Loucy (cell line): ENCODE results near the gene GFRA1.

Experiments
- H2AFZ ChIP-seq: fragments of 200-600 bp; sonication (generic); 2 replicates; pipeline ENCODE4 v1.6.0; 2016; ENCODE audit warnings: antibody characterized with exemption, mild to moderate bottlenecking, low read length, moderate library complexity
- H3F3A ChIP-seq: fragments of 200-600 bp; 2 replicates; pipeline ENCODE4 v1.6.0; 2016; ENCODE audit warnings: antibody characterized with exemption, low read depth, mild to moderate bottlenecking
- H3K27me3 ChIP-seq: fragments of 200-600 bp; sonication (generic); 2 replicates; pipeline ENCODE4 v1.6.1; 2014; ENCODE audit warnings: low read length, mild to moderate bottlenecking; ENCODE audit not compliant: insufficient read depth, poor library complexity, severe bottlenecking
- H3K36me3 ChIP-seq: fragments of 200-600 bp; sonication (generic); 2 replicates; pipeline ENCODE4 v1.6.1; 2016; ENCODE audit warnings: low read length; ENCODE audit not compliant: insufficient read depth
- H3K4me1 ChIP-seq: fragments of 200-600 bp; sonication (generic); 2 replicates; pipeline ENCODE4 v1.5.1; 2014; ENCODE audit warnings: low read length, mild to moderate bottlenecking; ENCODE audit not compliant: insufficient read depth, poor library complexity, severe bottlenecking
- H3K4me2 ChIP-seq: fragments of 200-600 bp; sonication (generic); 2 replicates; pipeline ENCODE4 v1.6.0; 2014; ENCODE audit warnings: antibody characterized with exemption, low read length, low read depth, mild to moderate bottlenecking; ENCODE audit not compliant: poor library complexity, severe bottlenecking
- H3K4me3 ChIP-seq: fragments of 200-600 bp; sonication (generic); 2 replicates; pipeline ENCODE4 v1.5.1; 2014; ENCODE audit warnings: low read length, mild to moderate bottlenecking, mixed read lengths; ENCODE audit not compliant: poor library complexity, severe bottlenecking
- H3K79me2 ChIP-seq: fragments of 200-600 bp; sonication (generic); 2 replicates; pipeline ENCODE4 v1.6.1; 2014; ENCODE audit warnings: low read length; ENCODE audit not compliant: insufficient read depth
- H3K9ac ChIP-seq: fragments of 200-600 bp; sonication (generic); 2 replicates; pipeline ENCODE4 v1.6.0; 2014; ENCODE audit warnings: mild to moderate bottlenecking, low read depth, low read length, moderate library complexity; ENCODE audit not compliant: poor library complexity, severe bottlenecking
- H3K9me2 ChIP-seq: fragments of 200-600 bp; sonication (generic); replicated peaks from 2 replicates; pipeline ENCODE4 v1.6.1; 2016; ENCODE audit warnings: low read depth, low read length, mixed read lengths
- H3K9me3 ChIP-seq: fragments of 200-600 bp; sonication (generic); 2 replicates; pipeline ENCODE4 v1.6.1; 2014; ENCODE audit warnings: mild to moderate bottlenecking, antibody characterized with exemption, low read length, low read depth; ENCODE audit not compliant: insufficient read depth
- H4K20me1 ChIP-seq: fragments of 200-600 bp; sonication (generic); 2 replicates; pipeline ENCODE4 v1.6.0; 2014; ENCODE audit warnings: antibody characterized with exemption, low read length, mild to moderate bottlenecking; ENCODE audit not compliant: insufficient read depth, poor library complexity, severe bottlenecking
- EZH2phosphoT487 ChIP-seq: fragments of 200-600 bp; IDR thresholded peaks from 2 replicates; pipeline ENCODE4 v1.6.1; 2018; ENCODE audit warnings: antibody characterized with exemption, mild to moderate bottlenecking, moderate library complexity, borderline replicate concordance
- TF ChIP-seq, protein P1 (sequence below): fragments of 200-600 bp; sonication (generic); conservative IDR thresholded peaks from 2 replicates; pipeline ENCODE4 v1.5.1; 2014; ENCODE audit warnings: mild to moderate bottlenecking, antibody characterized with exemption, low read length

GFRA1 gene

DNA sequence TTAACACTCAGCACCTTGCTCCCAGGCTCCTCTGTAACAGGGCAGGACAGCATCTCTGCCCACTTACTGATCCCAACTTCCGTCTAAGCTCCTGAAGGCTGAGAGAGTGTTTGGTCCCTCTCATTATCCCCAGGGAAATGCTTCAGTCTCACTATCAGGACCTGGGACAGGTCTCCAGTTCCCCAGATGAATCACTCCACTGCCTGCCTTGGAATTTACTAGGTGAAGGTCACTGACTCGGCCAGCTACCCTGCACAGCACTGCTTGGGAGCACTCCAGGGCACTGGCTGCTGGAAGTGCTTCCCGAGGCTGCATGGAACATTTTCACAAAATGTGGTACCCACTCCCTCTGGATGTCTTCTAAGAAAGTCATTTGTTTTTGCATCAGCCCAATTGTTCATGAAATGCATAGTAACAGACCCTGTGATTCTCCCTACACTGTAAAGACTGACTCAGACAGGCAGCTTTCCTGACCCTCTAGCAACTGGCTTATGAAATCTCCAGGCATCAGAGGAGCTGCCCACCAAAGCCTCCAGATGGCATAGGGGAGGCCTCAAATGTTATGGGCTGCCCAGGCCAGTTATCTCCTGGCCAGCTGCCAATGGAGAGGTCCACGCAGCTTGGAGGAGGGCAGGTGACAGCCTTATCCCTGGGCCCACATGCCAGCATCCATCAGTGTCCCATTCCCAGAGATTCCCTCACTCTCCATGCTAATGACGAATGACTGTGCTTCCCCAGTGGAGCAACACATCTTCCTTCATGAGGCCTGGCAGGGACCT is 89.1 kb downstream of the GFRA1 start:
- H2AFZ ChIP-seq = no peak overlapping the region
- no peaks in the 10 kb centered on the region for H3K9me2 ChIP-seq
- no peak overlapping the region for H3K4me3 ChIP-seq
- H3K27me3 ChIP-seq = no peaks in the 10 kb centered on the region
- H3K36me3 ChIP-seq = peaks cover 6% of the 10 kb centered on the region; the same call in 1 of the 2 replicates
- H3F3A ChIP-seq = no peaks in the 10 kb centered on the region
- H3K79me2 ChIP-seq = peaks cover 48% of the 10 kb centered on the region
- H3K4me1 ChIP-seq = peaks cover 33% of the 10 kb centered on the region
- TF ChIP-seq, protein P1, sequence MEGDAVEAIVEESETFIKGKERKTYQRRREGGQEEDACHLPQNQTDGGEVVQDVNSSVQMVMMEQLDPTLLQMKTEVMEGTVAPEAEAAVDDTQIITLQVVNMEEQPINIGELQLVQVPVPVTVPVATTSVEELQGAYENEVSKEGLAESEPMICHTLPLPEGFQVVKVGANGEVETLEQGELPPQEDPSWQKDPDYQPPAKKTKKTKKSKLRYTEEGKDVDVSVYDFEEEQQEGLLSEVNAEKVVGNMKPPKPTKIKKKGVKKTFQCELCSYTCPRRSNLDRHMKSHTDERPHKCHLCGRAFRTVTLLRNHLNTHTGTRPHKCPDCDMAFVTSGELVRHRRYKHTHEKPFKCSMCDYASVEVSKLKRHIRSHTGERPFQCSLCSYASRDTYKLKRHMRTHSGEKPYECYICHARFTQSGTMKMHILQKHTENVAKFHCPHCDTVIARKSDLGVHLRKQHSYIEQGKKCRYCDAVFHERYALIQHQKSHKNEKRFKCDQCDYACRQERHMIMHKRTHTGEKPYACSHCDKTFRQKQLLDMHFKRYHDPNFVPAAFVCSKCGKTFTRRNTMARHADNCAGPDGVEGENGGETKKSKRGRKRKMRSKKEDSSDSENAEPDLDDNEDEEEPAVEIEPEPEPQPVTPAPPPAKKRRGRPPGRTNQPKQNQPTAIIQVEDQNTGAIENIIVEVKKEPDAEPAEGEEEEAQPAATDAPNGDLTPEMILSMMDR = no peak
- no peak for TF ChIP-seq EZH2phosphoT487
- no peak overlapping the region for H3K4me2 ChIP-seq
- no peak overlapping the region for H3K9ac ChIP-seq
- H4K20me1 ChIP-seq = no peaks in the 10 kb centered on the region
- H3K9me3 ChIP-seq = no peaks in the 10 kb centered on the region

DNA sequence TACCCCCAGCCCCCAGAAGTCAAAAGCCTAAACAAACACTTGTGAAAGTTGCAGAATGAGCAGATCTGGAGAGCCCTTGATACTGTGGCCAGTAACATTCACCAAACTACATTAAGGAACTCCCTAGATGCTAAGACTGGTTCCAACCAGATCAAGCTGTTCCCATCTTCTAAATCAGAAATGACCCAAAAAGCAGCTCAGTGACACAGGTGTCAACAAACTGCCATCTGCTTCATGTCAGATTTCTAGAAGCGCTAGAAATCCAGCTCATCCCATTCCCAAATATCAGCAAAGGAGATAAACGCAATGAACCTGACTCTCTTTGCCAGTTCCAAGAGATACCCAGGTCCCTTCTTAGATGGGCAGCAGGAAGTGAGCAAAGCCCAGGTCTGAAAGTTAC is 90.6 kb downstream of the GFRA1 start:
- no peak overlapping the region for H3K4me2 ChIP-seq
- H2AFZ ChIP-seq = no peak overlapping the region
- H3K79me2 ChIP-seq = peaks cover 52% of the 10 kb centered on the region
- H4K20me1 ChIP-seq = no peaks in the 10 kb centered on the region
- no peak overlapping the region for H3K4me3 ChIP-seq
- H3K36me3 ChIP-seq = peaks cover 6% of the 10 kb centered on the region; the same call in 1 of the 2 replicates
- H3F3A ChIP-seq = no peaks in the 10 kb centered on the region
- no peaks in the 10 kb centered on the region for H3K27me3 ChIP-seq
- TF ChIP-seq EZH2phosphoT487 = no peak
- TF ChIP-seq, protein P1 = no peak
- no peak overlapping the region for H3K9ac ChIP-seq
- no peaks in the 10 kb centered on the region for H3K9me3 ChIP-seq
- H3K4me1 ChIP-seq = peaks cover 32% of the 10 kb centered on the region
- H3K9me2 ChIP-seq = no peaks in the 10 kb centered on the region

- Histone ChIP-seq H3K36me3 (peaks cover 16% of the 10 kb centered on the region; the same call in 1 of the 2 replicates), H3K4me1 (peaks cover 23% of the 10 kb centered on the region), H3K9ac (no peak overlapping the region), H4K20me1 (no peaks in the 10 kb centered on the region), H3K9me3 (no peaks in the 10 kb centered on the region), H3K4me3 (no peak overlapping the region), H3K79me2 (peaks cover 33% of the 10 kb centered on the region; the same call in 1 of the 2 replicates), H3K9me2 (no peaks in the 10 kb centered on the region), H2AFZ (no peak overlapping the region), H3K27me3 (no peaks in the 10 kb centered on the region), H3K4me2 (no peak overlapping the region), H3F3A (no peaks in the 10 kb centered on the region)
- TF ChIP-seq EZH2phosphoT487 = no peak
- TF ChIP-seq, protein P1 = no peak
Observed at GRCh38 chr10:116178086-116178605, 94.9 kb downstream of the GFRA1 start.
